Neural cell (in vitro differentiated cells): ENCODE measurements around the gene ZBTB24. TPM values are rescaled to one million over a fixed set of nuclear protein-coding genes. Genes with fewer than 3 reads are reported as not detected.

ENCODE experiments used
- H2AFZ ChIP-seq: fragments of 200-600, 300-800 bp; sonication (generic), shearing (Covaris generic); 2 replicates; pipeline ENCODE4 v1.6.0; 2014; ENCODE audit warnings: low read depth, mild to moderate bottlenecking, antibody characterized with exemption, low read length, moderate library complexity
- H3F3A ChIP-seq: fragments of 200-600 bp; shearing (Covaris generic); 2 replicates; pipeline ENCODE4 v1.6.1; 2016; ENCODE audit warnings: mild to moderate bottlenecking, moderate library complexity, mixed read lengths, antibody characterized with exemption, low read length; ENCODE audit not compliant: insufficient read depth, poor library complexity, severe bottlenecking
- H3K27ac ChIP-seq: fragments of 200-600, 300-800 bp; sonication (generic), shearing (Covaris generic); 2 replicates; pipeline ENCODE4 v1.5.1; 2014; ENCODE audit warnings: mild to moderate bottlenecking, low read length, moderate library complexity
- H3K27me3 ChIP-seq: fragments of 300-800, 200-600 bp; sonication (generic), shearing (Covaris generic); 2 replicates; pipeline ENCODE4 v1.6.0; 2014; ENCODE audit warnings: mild to moderate bottlenecking, low read depth, low read length, moderate library complexity; ENCODE audit not compliant: insufficient read depth
- H3K36me3 ChIP-seq: fragments of 300-800, 200-600 bp; sonication (generic), shearing (Covaris generic); 2 replicates; pipeline ENCODE4 v1.5.1; 2014; ENCODE audit warnings: mild to moderate bottlenecking, antibody characterized with exemption, low read length, moderate library complexity; ENCODE audit not compliant: insufficient read depth
- H3K4me2 ChIP-seq: fragments of 300-800, 200-600 bp; sonication (generic), shearing (Covaris generic); 2 replicates; pipeline ENCODE4 v1.6.0; 2014; ENCODE audit warnings: mild to moderate bottlenecking, low read length
- H3K4me3 ChIP-seq: fragments of 300-800, 200-600 bp; sonication (generic), shearing (Covaris generic); 2 replicates; pipeline ENCODE4 v1.5.1; 2014; ENCODE audit warnings: mild to moderate bottlenecking, low read length, moderate library complexity
- H3K79me2 ChIP-seq: fragments of 200-600 bp; shearing (Covaris generic); replicated peaks from 2 replicates; pipeline ENCODE4 v1.6.0; 2014; ENCODE audit warnings: mild to moderate bottlenecking, low read length, moderate library complexity; ENCODE audit not compliant: insufficient read depth
- H3K9ac ChIP-seq: fragments of 300-800, 200-600 bp; sonication (generic), shearing (Covaris generic); 2 replicates; pipeline ENCODE4 v1.6.1; 2016; ENCODE audit warnings: mild to moderate bottlenecking, low read length, mixed read lengths
- H3K9me2 ChIP-seq: fragments of 200-600 bp; shearing (Covaris generic); 2 replicates; pipeline ENCODE4 v1.6.1; 2016; ENCODE audit warnings: mild to moderate bottlenecking, low read length, mixed read lengths; ENCODE audit not compliant: insufficient read depth
- H3K9me3 ChIP-seq: fragments of 200-600, 300-800 bp; sonication (generic), shearing (Covaris generic); 2 replicates; pipeline ENCODE4 v1.6.1; 2016; ENCODE audit warnings: mild to moderate bottlenecking, mixed run types, low read length, moderate library complexity, mixed read lengths
- H4K20me1 ChIP-seq: fragments of 200-600 bp; shearing (Covaris generic); 2 replicates; pipeline ENCODE4 v1.6.1; 2016; ENCODE audit warnings: mild to moderate bottlenecking, mixed run types; ENCODE audit not compliant: insufficient read depth
- EP300 ChIP-seq: fragments of 450-650 bp; conservative IDR thresholded peaks from 2 replicates; pipeline ENCODE4 v1.6.1; 2014; ENCODE audit warnings: antibody characterized with exemption, mild to moderate bottlenecking, moderate library complexity; ENCODE audit not compliant: poor library complexity, severe bottlenecking
- EZH2 ChIP-seq: fragments of 200-600, 300-800 bp; shearing (Covaris generic), sonication (generic); IDR thresholded peaks from 2 replicates; pipeline ENCODE4 v1.6.1; 2014; ENCODE audit warnings: antibody characterized with exemption, low read length, borderline replicate concordance, mild to moderate bottlenecking; ENCODE audit not compliant: insufficient read depth, poor library complexity, severe bottlenecking
- MXI1 ChIP-seq: fragments of 450-650 bp; conservative IDR thresholded peaks from 2 replicates; pipeline ENCODE4 v1.6.1; 2014; ENCODE audit warnings: antibody characterized with exemption, mild to moderate bottlenecking; ENCODE audit not compliant: poor library complexity, severe bottlenecking
- POLR2AphosphoS5 ChIP-seq: IDR thresholded peaks from 2 replicates; pipeline ENCODE4 v1.6.1; 2012
- RAD21 ChIP-seq: fragments of 450-650 bp; conservative IDR thresholded peaks from 2 replicates; pipeline ENCODE4 v1.6.1; 2014; ENCODE audit warnings: antibody characterized with exemption, mild to moderate bottlenecking, moderate library complexity
- SMC3 ChIP-seq: fragments of 450-650 bp; conservative IDR thresholded peaks from 2 replicates; pipeline ENCODE4 v1.6.1; 2014; ENCODE audit warnings: antibody characterized with exemption, mild to moderate bottlenecking, moderate library complexity; ENCODE audit not compliant: poor library complexity
- TAF1 ChIP-seq: IDR thresholded peaks from 2 replicates; pipeline ENCODE4 v1.6.1; 2012; ENCODE audit warnings: low read depth
- polyA plus RNA-seq: library from polyadenylated mRNA; depleted of rRNA; stranded (reverse); fragments of >200 nt; gene quantifications from 2 replicates; pipeline ENCODE4 v1.2.3, GENCODE V29; 2014
- TF ChIP-seq, protein P1 (sequence below): fragments of 450-650 bp; IDR thresholded peaks from 2 replicates; pipeline ENCODE4 v1.5.1; 2014; ENCODE audit warnings: antibody characterized with exemption, mild to moderate bottlenecking, moderate library complexity; ENCODE audit not compliant: poor library complexity, severe bottlenecking
- TF ChIP-seq, protein P2 (sequence below): IDR thresholded peaks from 2 replicates; pipeline ENCODE4 v1.6.1; 2012; ENCODE audit warnings: borderline replicate concordance

Gene ZBTB24
- polyA plus RNA-seq, 1 donor from 2014 or later = 6.0 TPM

DNA sequence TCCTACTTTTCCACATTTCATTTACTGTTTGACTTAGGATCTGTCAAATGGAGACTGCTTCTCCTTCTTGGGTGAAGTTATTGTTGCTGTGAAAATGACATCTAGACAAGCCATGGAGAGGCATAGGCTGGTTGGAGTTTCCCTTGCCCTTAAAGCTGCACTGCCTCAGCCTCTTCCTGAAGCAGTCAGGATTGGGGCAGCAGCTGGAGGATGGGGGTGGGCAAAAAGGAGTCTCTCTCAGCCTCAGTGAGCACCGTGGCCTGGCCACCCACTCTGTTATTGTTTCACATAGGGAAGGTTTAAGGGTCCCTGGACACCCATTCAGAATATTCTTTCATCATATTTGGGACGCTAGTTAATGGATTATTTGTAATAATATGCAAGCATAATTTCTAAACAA is 7.7 kb upstream of the ZBTB24 start:
- no peaks in the 10 kb centered on the region for H4K20me1 ChIP-seq
- no peak overlapping the region for H3K4me2 ChIP-seq
- no peaks in the 10 kb centered on the region for H3F3A ChIP-seq
- H3K79me2 ChIP-seq = no peaks in the 10 kb centered on the region
- H2AFZ ChIP-seq = no peak overlapping the region
- TF ChIP-seq, protein P1, sequence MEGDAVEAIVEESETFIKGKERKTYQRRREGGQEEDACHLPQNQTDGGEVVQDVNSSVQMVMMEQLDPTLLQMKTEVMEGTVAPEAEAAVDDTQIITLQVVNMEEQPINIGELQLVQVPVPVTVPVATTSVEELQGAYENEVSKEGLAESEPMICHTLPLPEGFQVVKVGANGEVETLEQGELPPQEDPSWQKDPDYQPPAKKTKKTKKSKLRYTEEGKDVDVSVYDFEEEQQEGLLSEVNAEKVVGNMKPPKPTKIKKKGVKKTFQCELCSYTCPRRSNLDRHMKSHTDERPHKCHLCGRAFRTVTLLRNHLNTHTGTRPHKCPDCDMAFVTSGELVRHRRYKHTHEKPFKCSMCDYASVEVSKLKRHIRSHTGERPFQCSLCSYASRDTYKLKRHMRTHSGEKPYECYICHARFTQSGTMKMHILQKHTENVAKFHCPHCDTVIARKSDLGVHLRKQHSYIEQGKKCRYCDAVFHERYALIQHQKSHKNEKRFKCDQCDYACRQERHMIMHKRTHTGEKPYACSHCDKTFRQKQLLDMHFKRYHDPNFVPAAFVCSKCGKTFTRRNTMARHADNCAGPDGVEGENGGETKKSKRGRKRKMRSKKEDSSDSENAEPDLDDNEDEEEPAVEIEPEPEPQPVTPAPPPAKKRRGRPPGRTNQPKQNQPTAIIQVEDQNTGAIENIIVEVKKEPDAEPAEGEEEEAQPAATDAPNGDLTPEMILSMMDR = no peak
- TF ChIP-seq POLR2AphosphoS5 = no peak
- no peak overlapping the region for H3K9ac ChIP-seq
- H3K9me2 ChIP-seq = no peaks in the 10 kb centered on the region
- H3K9me3 ChIP-seq = no peaks in the 10 kb centered on the region
- no peak overlapping the region for H3K4me3 ChIP-seq
- no peak overlapping the region for H3K27ac ChIP-seq
- no peaks in the 10 kb centered on the region for H3K36me3 ChIP-seq
- H3K27me3 ChIP-seq = no peaks in the 10 kb centered on the region

- H2AFZ ChIP-seq = no peak overlapping the region
- no peak for TF ChIP-seq SMC3
- no peak for TF ChIP-seq MXI1
- TF ChIP-seq EZH2 = no peak
- no peak for TF ChIP-seq EP300
- no peak for TF ChIP-seq RAD21
- no peak for TF ChIP-seq POLR2AphosphoS5
- TF ChIP-seq TAF1 = no peak
- TF ChIP-seq, protein P2, sequence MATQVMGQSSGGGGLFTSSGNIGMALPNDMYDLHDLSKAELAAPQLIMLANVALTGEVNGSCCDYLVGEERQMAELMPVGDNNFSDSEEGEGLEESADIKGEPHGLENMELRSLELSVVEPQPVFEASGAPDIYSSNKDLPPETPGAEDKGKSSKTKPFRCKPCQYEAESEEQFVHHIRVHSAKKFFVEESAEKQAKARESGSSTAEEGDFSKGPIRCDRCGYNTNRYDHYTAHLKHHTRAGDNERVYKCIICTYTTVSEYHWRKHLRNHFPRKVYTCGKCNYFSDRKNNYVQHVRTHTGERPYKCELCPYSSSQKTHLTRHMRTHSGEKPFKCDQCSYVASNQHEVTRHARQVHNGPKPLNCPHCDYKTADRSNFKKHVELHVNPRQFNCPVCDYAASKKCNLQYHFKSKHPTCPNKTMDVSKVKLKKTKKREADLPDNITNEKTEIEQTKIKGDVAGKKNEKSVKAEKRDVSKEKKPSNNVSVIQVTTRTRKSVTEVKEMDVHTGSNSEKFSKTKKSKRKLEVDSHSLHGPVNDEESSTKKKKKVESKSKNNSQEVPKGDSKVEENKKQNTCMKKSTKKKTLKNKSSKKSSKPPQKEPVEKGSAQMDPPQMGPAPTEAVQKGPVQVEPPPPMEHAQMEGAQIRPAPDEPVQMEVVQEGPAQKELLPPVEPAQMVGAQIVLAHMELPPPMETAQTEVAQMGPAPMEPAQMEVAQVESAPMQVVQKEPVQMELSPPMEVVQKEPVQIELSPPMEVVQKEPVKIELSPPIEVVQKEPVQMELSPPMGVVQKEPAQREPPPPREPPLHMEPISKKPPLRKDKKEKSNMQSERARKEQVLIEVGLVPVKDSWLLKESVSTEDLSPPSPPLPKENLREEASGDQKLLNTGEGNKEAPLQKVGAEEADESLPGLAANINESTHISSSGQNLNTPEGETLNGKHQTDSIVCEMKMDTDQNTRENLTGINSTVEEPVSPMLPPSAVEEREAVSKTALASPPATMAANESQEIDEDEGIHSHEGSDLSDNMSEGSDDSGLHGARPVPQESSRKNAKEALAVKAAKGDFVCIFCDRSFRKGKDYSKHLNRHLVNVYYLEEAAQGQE = no peak
- TF ChIP-seq, protein P1 = no peak
- no peaks in the 10 kb centered on the region for H3F3A ChIP-seq
Observed at GRCh38 chr6:109488001-109488400, 5.0 kb upstream of the ZBTB24 start.

More at GRCh38 chr6:109488001-109488400, 5.0 kb upstream of the ZBTB24 start:
- Histone ChIP-seq H3K4me2 (no peak overlapping the region), H3K9ac (no peak overlapping the region), H4K20me1 (no peaks in the 10 kb centered on the region), H3K27ac (no peak overlapping the region), H3K9me2 (no peaks in the 10 kb centered on the region), H3K36me3 (no peaks in the 10 kb centered on the region), H3K27me3 (no peaks in the 10 kb centered on the region), H3K4me3 (no peak overlapping the region), H3K79me2 (no peaks in the 10 kb centered on the region), H3K9me3 (no peaks in the 10 kb centered on the region)
